Measurements from ENCODE around the gene RNF121.

DNA sequence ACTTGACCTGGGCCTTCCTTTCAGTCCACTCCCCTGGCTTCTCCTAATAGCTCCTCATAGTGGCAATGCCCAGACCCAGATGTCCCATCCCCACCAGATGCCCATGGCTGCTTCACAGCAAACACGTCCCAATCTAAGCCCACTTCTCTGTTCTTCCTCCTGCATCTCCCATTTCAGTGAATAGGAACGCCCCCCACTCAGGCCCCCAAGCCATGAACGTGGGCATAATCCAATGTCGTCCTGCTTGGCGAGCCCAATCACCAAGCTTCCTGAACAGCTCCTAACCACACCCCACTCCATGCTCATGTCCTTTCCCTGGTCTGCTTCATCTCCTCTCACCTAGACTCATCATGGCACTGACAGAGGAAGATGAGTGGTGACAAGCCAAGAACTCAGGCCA, 78.7 kb downstream of the RNF121 start:
- TF ChIP-seq, protein P1, sequence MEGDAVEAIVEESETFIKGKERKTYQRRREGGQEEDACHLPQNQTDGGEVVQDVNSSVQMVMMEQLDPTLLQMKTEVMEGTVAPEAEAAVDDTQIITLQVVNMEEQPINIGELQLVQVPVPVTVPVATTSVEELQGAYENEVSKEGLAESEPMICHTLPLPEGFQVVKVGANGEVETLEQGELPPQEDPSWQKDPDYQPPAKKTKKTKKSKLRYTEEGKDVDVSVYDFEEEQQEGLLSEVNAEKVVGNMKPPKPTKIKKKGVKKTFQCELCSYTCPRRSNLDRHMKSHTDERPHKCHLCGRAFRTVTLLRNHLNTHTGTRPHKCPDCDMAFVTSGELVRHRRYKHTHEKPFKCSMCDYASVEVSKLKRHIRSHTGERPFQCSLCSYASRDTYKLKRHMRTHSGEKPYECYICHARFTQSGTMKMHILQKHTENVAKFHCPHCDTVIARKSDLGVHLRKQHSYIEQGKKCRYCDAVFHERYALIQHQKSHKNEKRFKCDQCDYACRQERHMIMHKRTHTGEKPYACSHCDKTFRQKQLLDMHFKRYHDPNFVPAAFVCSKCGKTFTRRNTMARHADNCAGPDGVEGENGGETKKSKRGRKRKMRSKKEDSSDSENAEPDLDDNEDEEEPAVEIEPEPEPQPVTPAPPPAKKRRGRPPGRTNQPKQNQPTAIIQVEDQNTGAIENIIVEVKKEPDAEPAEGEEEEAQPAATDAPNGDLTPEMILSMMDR (IDR thresholded peaks at IDR 0.05) = no peak
- TF ChIP-seq POLR2A (IDR thresholded peaks at IDR 0.05) = no peak
